Trophoblast cell (in vitro differentiated cells and primary cell): Measurements from ENCODE around the gene RGS1.

Experiments
- DNase-seq, 2 donors: peaks; one replicate each; pipeline ENCODE4 v3.0.0-alpha.2; 2016
- H2AFZ ChIP-seq: 2 replicates; pipeline ENCODE4 v1.6.1; 2013; ENCODE audit warnings: low read length, moderate library complexity, mild to moderate bottlenecking; ENCODE audit not compliant: insufficient read depth, poor library complexity
- H2AK5ac ChIP-seq: 2 replicates; pipeline ENCODE4 v1.6.1; 2013; ENCODE audit warnings: mild to moderate bottlenecking, low read length
- H2BK120ac ChIP-seq: 2 replicates; pipeline ENCODE4 v1.6.1; 2013; ENCODE audit warnings: low read length, mild to moderate bottlenecking, moderate library complexity; ENCODE audit not compliant: insufficient read depth, poor library complexity
- H2BK12ac ChIP-seq: 2 replicates; pipeline ENCODE4 v1.6.1; 2013; ENCODE audit warnings: mild to moderate bottlenecking, low read length, moderate library complexity
- H2BK5ac ChIP-seq: 2 replicates; pipeline ENCODE4 v1.6.1; 2013; ENCODE audit warnings: low read length, low read depth, moderate library complexity, mild to moderate bottlenecking; ENCODE audit not compliant: poor library complexity
- H3K14ac ChIP-seq: 2 replicates; pipeline ENCODE4 v1.6.1; 2013; ENCODE audit warnings: mild to moderate bottlenecking, low read length
- H3K18ac ChIP-seq: 2 replicates; pipeline ENCODE4 v1.6.1; 2013; ENCODE audit warnings: mild to moderate bottlenecking, low read length
- H3K23ac ChIP-seq: 2 replicates; pipeline ENCODE4 v1.6.1; 2013; ENCODE audit warnings: low read length
- H3K27ac ChIP-seq: 2 replicates; pipeline ENCODE4 v1.5.1; 2013; ENCODE audit warnings: low read depth, mild to moderate bottlenecking, inconsistent platforms, low read length, moderate library complexity
- H3K27me3 ChIP-seq: 2 replicates; pipeline ENCODE4 v1.6.1; 2013; ENCODE audit warnings: inconsistent platforms, mild to moderate bottlenecking, low read length, moderate library complexity; ENCODE audit not compliant: insufficient read depth
- H3K36me3 ChIP-seq, 2 experiments: 1 replicate in 1 of 2; 2 replicates in 1 of 2; pipeline ENCODE4 v1.6.1; 2013; ENCODE audit warnings: low read length in 2 of 2, mild to moderate bottlenecking in 2 of 2, moderate library complexity in 1 of 2; ENCODE audit not compliant: insufficient read depth in 2 of 2, control insufficient read depth in 1 of 2
- H3K4ac ChIP-seq: 2 replicates; pipeline ENCODE4 v1.6.1; 2013; ENCODE audit warnings: low read depth, mild to moderate bottlenecking, low read length, moderate library complexity
- H3K4me1 ChIP-seq, 2 experiments: 1 replicate in 1 of 2; 2 replicates in 1 of 2; pipeline ENCODE4 v1.6.1; 2013; ENCODE audit warnings: low read length in 2 of 2, mild to moderate bottlenecking in 2 of 2, moderate library complexity in 1 of 2; ENCODE audit not compliant: insufficient read depth in 2 of 2, control insufficient read depth in 1 of 2
- H3K4me2 ChIP-seq: 2 replicates; pipeline ENCODE4 v1.6.1; 2013; ENCODE audit warnings: inconsistent platforms, mild to moderate bottlenecking, low read length, moderate library complexity
- H3K4me3 ChIP-seq: 2 replicates; pipeline ENCODE4 v1.5.1; 2013; ENCODE audit warnings: mild to moderate bottlenecking, low read depth, low read length, inconsistent platforms
- H3K79me1 ChIP-seq: one replicate; pipeline ENCODE4 v1.6.1; 2013; ENCODE audit warnings: low read length
- H3K79me2 ChIP-seq: 2 replicates; pipeline ENCODE4 v1.6.1; 2013; ENCODE audit warnings: low read length, mild to moderate bottlenecking; ENCODE audit not compliant: control insufficient read depth, insufficient read depth, poor library complexity
- H3K9ac ChIP-seq: 2 replicates; pipeline ENCODE4 v1.6.1; 2013; ENCODE audit warnings: mild to moderate bottlenecking, low read length
- H3K9me3 ChIP-seq: 2 replicates; pipeline ENCODE4 v1.6.1; 2013; ENCODE audit warnings: low read depth, mild to moderate bottlenecking, control low read depth, inconsistent platforms, low read length; ENCODE audit not compliant: insufficient read depth
- H4K12ac ChIP-seq: 2 replicates; pipeline ENCODE4 v1.6.1; 2013; ENCODE audit warnings: low read depth, mild to moderate bottlenecking, low read length, moderate library complexity
- H4K8ac ChIP-seq: 2 replicates; pipeline ENCODE4 v1.6.1; 2013; ENCODE audit warnings: low read depth, mild to moderate bottlenecking, low read length, moderate library complexity
- H4K91ac ChIP-seq: one replicate; pipeline ENCODE4 v1.6.1; 2013; ENCODE audit warnings: low read depth, mild to moderate bottlenecking, low read length, moderate library complexity
- WGBS: extraction: QIAGEN DNeasy Blood & Tissue Kit; methylation state at CpG from one replicate; pipeline ENCODE4 v1.1.7; 2013; ENCODE audit warnings: missing lambda C conversion rate; ENCODE audit not compliant: insufficient read length, insufficient coverage; ENCODE audit errors: extremely low coverage; 5-methylcytosine and 5-hydroxymethylcytosine counted together

The RGS1 gene

DNA sequence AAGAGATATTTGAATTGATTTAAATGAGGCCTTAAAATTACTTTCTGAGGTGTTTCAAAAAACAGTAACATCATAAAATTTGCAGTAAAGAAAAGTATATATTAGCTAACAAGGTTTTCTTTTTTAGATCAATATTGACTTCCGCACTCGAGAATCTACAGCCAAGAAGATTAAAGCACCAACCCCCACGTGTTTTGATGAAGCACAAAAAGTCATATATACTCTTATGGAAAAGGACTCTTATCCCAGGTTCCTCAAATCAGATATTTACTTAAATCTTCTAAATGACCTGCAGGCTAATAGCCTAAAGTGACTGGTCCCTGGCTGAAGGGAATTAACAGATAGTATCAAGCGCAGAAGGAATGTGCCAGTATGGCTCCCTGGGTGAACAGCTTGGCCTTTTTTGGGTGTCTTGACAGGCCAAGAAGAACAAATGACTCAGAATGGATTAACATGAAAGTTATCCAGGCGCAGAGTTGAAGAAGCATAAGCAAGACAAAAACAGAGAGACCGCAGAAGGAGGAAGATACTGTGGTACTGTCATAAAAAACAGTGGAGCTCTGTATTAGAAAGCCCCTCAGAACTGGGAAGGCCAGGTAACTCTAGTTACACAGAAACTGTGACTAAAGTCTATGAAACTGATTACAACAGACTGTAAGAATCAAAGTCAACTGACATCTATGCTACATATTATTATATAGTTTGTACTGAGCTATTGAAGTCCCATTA lies 3.6 kb downstream of the RGS1 start:
- Histone ChIP-seq H3K4me2 (no peak overlapping the region), H2BK120ac (no peak overlapping the region), H3K9ac (no peak overlapping the region), H3K4ac (no peak overlapping the region), H2BK5ac (peak overlapping the region; percentile 73), H3K4me3 (no peak overlapping the region), H3K27me3 (no peaks in the 10 kb centered on the region), H3K79me2 (no peaks in the 10 kb centered on the region), H3K27ac (peak overlapping the region; percentile 74), H4K91ac (no peak overlapping the region), H3K23ac (no peak overlapping the region), H3K14ac (no peak overlapping the region), H3K18ac (no peak overlapping the region), H2BK12ac (no peak overlapping the region), H3K9me3 (no peaks in the 10 kb centered on the region), H4K8ac (peak overlapping the region; percentile 54), H3K79me1 (peaks cover 3% of the 10 kb centered on the region), H2AFZ (no peak overlapping the region), H4K12ac (no peak overlapping the region), H2AK5ac (no peak overlapping the region), H3K36me3 (no peaks in the 10 kb centered on the region), H3K4me1 (peaks cover 0 to 2% of the 10 kb centered on the region in 2 experiments)
- DNase-seq: peak; percentile 20 to 62
- no CpG with 5 or more reads among the region's 6 CpGs for WGBS

DNA sequence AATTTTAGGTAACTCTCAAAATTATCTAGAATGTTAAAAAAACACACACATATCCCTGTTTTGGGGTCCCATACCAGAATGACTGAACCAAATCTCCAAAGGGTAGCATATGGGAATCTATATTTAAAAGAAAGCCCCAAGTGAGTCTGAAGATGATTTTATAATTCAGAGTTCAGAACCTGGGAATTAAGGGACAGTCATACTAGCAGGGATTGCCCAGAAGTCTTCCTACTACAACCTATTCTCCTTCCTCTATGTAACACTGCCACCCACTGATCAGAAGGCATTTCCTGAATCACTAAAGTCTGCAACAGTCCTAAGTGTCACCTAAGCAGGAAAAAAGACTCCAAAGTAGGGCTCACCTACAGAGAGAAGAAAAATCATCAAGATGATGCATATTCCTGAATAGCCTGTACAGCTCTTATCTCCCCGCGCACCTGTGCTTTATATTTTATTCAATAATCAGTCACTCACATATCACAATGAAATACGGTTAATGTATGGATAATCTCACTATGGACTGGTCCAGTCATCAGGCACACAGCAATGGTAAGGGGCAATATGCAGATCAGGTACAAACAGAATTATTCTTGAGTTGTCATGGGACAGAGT lies 4.9 kb downstream of the RGS1 start:
- H3K27me3 ChIP-seq: no peaks in the 10 kb centered on the region
- H3K79me1 ChIP-seq: peaks cover 3% of the 10 kb centered on the region
- no peak overlapping the region for H2AK5ac ChIP-seq
- no peak overlapping the region for H3K23ac ChIP-seq
- no peak overlapping the region for H3K27ac ChIP-seq
- no peak overlapping the region for H4K91ac ChIP-seq
- DNase-seq: peak; percentile 8 to 46
- H3K79me2 ChIP-seq: no peaks in the 10 kb centered on the region
- no peak overlapping the region for H3K9ac ChIP-seq
- H3K14ac ChIP-seq: no peak overlapping the region
- H4K8ac ChIP-seq: no peak overlapping the region
- H3K9me3 ChIP-seq: no peaks in the 10 kb centered on the region
- no peak overlapping the region for H3K4me2 ChIP-seq
- H3K36me3 ChIP-seq: no peaks in the 10 kb centered on the region
- H3K4ac ChIP-seq: no peak overlapping the region
- H4K12ac ChIP-seq: no peak overlapping the region
- H2BK120ac ChIP-seq: no peak overlapping the region
- H2AFZ ChIP-seq: no peak overlapping the region
- no CpG with 5 or more reads among the region's 3 CpGs for WGBS
- peaks cover 0 to 2% of the 10 kb centered on the region in 2 experiments for H3K4me1 ChIP-seq
- H2BK5ac ChIP-seq: no peak overlapping the region
- H2BK12ac ChIP-seq: no peak overlapping the region
- H3K18ac ChIP-seq: no peak overlapping the region
- no peak overlapping the region for H3K4me3 ChIP-seq

DNA sequence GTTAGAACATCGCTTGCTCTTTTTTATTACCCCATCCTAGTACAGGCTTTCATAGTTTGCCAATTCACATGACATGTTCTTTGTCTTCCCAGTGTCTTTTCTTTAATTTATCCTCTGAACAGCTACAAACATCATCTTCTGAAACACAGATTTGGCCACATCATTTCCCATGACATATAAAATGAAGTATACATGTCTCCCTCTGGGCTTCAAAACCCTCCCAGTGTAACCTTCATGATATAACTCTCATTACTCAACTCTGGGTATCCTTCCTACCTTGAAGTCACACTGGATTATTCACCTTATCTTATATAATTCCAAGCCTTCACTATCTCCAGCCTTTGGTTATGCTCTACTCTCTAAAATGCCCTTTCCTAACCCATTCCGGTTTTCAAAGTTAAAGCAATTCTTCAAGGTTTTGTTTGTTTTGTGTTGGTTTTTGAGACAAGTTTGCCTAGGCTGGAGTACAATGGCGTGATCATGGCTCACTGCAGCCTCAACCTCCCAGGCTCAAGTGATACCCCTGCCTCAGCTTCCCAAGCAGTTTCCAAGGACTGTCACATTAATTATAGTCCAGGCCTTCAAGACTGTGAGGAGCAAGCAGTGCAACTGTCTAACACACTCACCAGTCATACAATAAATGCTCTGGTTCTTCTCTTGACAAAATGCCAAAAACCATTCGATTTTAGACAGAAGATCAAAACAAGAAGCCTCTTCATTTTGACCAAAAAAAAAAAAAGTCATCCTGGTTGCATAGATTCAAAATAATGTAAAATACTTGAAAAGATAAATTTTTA lies 5.8 kb downstream of the RGS1 start:
- no peak overlapping the region for H3K4me2 ChIP-seq
- H3K79me2 ChIP-seq: no peaks in the 10 kb centered on the region
- H3K27ac ChIP-seq: no peak overlapping the region
- no peak overlapping the region for H3K4me3 ChIP-seq
- no CpG with 5 or more reads among the region's 4 CpGs for WGBS
- no peak overlapping the region for H3K4ac ChIP-seq
- H3K9me3 ChIP-seq: no peaks in the 10 kb centered on the region
- H3K4me1 ChIP-seq: no peaks in the 10 kb centered on the region
- H3K27me3 ChIP-seq: no peaks in the 10 kb centered on the region
- no peaks in the 10 kb centered on the region for H3K36me3 ChIP-seq
- H2AFZ ChIP-seq: no peak overlapping the region
- H4K8ac ChIP-seq: no peak overlapping the region
- no peak overlapping the region for H3K9ac ChIP-seq
- no peak overlapping the region for H2BK120ac ChIP-seq
- H3K79me1 ChIP-seq: peaks cover 3% of the 10 kb centered on the region
- H3K23ac ChIP-seq: no peak overlapping the region
- H4K12ac ChIP-seq: no peak overlapping the region
- no peak overlapping the region for H3K14ac ChIP-seq
- H2AK5ac ChIP-seq: no peak overlapping the region
- H2BK5ac ChIP-seq: no peak overlapping the region
- no peak for DNase-seq
- H3K18ac ChIP-seq: no peak overlapping the region
- H4K91ac ChIP-seq: no peak overlapping the region
- H2BK12ac ChIP-seq: no peak overlapping the region

DNA sequence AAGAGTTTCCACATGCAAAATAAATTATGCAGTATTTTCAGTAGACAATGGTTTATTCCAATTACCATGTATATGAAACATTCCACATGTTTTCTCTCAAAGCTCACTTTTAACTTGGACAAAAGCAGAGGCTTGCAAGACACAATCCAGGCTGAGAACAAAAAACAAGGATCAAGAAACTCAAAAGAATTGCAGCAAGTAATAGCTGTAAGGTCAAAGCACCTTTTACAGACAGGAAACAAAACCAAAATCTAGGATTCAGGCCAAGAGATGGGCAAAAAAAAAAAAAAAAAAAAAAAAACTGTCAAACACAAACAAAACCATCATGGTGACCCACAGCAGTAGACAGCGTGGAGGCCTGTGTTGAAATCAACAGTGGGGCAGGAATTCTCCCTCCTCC lies 9.3 kb downstream of the RGS1 start:
- no peaks in the 10 kb centered on the region for H3K36me3 ChIP-seq
- no peak overlapping the region for H4K12ac ChIP-seq
- H2BK12ac ChIP-seq: no peak overlapping the region
- no peak overlapping the region for H3K18ac ChIP-seq
- no peak overlapping the region for H3K23ac ChIP-seq
- H2BK5ac ChIP-seq: no peak overlapping the region
- H3K4me3 ChIP-seq: no peak overlapping the region
- H3K9me3 ChIP-seq: no peaks in the 10 kb centered on the region
- no CpG with 5 or more reads among the region's 1 CpG for WGBS
- no peak overlapping the region for H4K8ac ChIP-seq
- H2AK5ac ChIP-seq: no peak overlapping the region
- no peak overlapping the region for H2AFZ ChIP-seq
- no peak for DNase-seq
- H3K9ac ChIP-seq: no peak overlapping the region
- H3K14ac ChIP-seq: no peak overlapping the region
- H3K79me1 ChIP-seq: no peaks in the 10 kb centered on the region
- no peaks in the 10 kb centered on the region for H3K4me1 ChIP-seq
- H2BK120ac ChIP-seq: no peak overlapping the region
- H3K4me2 ChIP-seq: no peak overlapping the region
- H3K27me3 ChIP-seq: no peaks in the 10 kb centered on the region
- no peaks in the 10 kb centered on the region for H3K79me2 ChIP-seq
- no peak overlapping the region for H4K91ac ChIP-seq
- H3K27ac ChIP-seq: no peak overlapping the region
- no peak overlapping the region for H3K4ac ChIP-seq
